Stomach (tissue), 4 donors: ENCODE results near the gene JPH2.

ENCODE experiments used
- CTCF ChIP-seq, 7 experiments: fragments of 450-650 bp in 4 of 7; fragments of 200-600 bp in 3 of 7; sonication (generic) in 3 of 7; IDR thresholded peaks; one replicate each; pipeline ENCODE4 v1.5.1; 2016 to 2019; ENCODE audit warnings: antibody characterized with exemption in 7 of 7, control low read depth in 2 of 7, mild to moderate bottlenecking in 1 of 7
- EP300 ChIP-seq: sonication (generic); formaldehyde crosslinking; IDR thresholded peaks from one replicate; pipeline ENCODE4 v1.6.1; 2017; ENCODE audit warnings: antibody characterized with exemption

DNA sequence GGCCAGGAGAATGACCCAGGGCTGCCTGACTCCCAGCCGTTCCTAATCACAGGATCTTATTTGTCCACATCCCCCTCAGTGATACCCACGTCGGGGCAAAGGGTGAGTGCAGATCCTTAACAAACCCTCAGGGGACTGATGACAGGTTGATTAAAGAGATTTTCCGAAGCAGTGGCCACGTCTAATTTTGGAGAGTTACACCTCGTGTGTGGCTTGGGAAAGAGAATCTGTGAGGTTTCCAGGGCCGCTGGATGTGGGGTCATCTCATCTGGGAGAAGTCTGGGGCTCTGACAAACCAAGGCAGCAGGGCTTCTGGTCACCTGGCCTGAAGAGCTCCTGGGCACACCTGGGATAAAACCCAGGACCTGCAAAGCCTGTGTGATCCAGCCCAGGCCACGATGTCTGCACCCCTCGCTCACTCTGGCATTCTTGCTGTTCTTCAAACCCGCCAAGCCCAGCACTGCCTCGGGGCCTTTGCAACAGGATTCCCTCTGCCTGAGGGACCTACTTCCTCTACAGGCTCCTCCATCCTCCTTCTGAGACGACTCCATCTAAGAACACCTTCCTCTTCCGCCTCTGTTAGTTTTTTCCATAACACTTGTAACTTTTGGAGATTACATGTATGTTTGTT lies 4.7 kb downstream of the JPH2 start:
- TF ChIP-seq CTCF (IDR thresholded peaks at IDR 0.05) (no peak), EP300 (no peak)
